Ascending aorta (tissue), 2 donors: ENCODE measurements around the gene PLOD2. TPM values are rescaled to one million over a fixed set of nuclear protein-coding genes. Genes with fewer than 3 reads are reported as not detected.

Source experiments
- DNase-seq, 2 donors: peaks; one replicate each; pipeline ENCODE4 v3.0.0-alpha.2; 2019; ENCODE audit warnings: low spot score in 2 of 2
- H3K27ac ChIP-seq, 2 donors: fragments of 200-600 bp; sonication (generic); one replicate each; pipeline ENCODE4 v1.5.1; 2016 to 2017; ENCODE audit warnings: mild to moderate bottlenecking in 1 of 2
- H3K27me3 ChIP-seq: fragments of 200-600 bp; sonication (generic); one replicate; pipeline ENCODE4 v1.5.1; 2017
- H3K36me3 ChIP-seq, 2 donors: fragments of 200-600 bp; sonication (generic); one replicate each; pipeline ENCODE4 v1.5.1; 2016
- H3K4me1 ChIP-seq, 2 donors: fragments of 200-600 bp; sonication (generic); one replicate each; pipeline ENCODE4 v1.5.1; 2016 to 2017; ENCODE audit warnings: mild to moderate bottlenecking in 1 of 2
- H3K4me3 ChIP-seq, 2 donors: fragments of 200-600 bp; sonication (generic); one replicate each; pipeline ENCODE4 v1.5.1; 2016 to 2017; ENCODE audit warnings: mild to moderate bottlenecking in 1 of 2
- H3K9me3 ChIP-seq, 2 donors: fragments of 200-600 bp; sonication (generic); one replicate each; pipeline ENCODE4 v1.5.1; 2016
- CTCF ChIP-seq, 3 experiments: fragments of 200-600 bp in 2 of 3; fragments of 450-650 bp in 1 of 3; sonication (generic) in 2 of 3; IDR thresholded peaks; one replicate each; pipeline ENCODE4 v1.5.1; 2016 to 2019; ENCODE audit warnings: antibody characterized with exemption in 3 of 3, mild to moderate bottlenecking in 1 of 3, moderate library complexity in 1 of 3
- intact Hi-C: fragments of 100-400 bp; cut with DNase I; formaldehyde crosslinking; loops from one replicate; pipeline ENCODE4 v1.15.1; 2023
- total RNA-seq: library from RNA; depleted of rRNA; stranded (reverse); fragments of >200 nt; gene quantifications from one replicate; pipeline ENCODE4 v1.1.0, GENCODE V29; 2016

Gene PLOD2
- total RNA-seq, 1 donor from 2014 or later, result 41.3 TPM

DNA sequence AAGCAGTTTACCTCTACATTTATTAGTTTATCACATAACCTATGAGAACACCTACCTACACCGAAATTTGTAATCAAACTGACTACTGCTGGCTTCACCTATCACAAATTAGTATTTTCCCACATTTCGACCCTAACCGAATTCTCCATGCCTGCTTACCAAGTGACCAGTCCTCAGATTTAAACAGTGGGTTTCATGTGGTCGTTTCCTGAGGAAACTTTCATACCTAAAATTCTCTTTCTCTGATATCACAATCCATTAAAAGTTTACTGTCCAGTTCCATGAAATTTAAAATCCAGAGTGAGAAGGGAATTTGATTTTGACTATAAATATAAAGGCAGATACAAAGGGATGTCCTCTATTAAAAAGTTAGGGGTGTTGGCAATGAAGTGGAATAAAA lies 1.9 kb downstream of the PLOD2 start:
- H3K27me3 ChIP-seq, result no peaks in the 10 kb centered on the region
- H3K9me3 ChIP-seq, result no peaks in the 10 kb centered on the region
- peak overlapping the region; percentile 98 to 99 for H3K27ac ChIP-seq
- H3K36me3 ChIP-seq, result no peaks in the 10 kb centered on the region
- intact Hi-C loops, result no loop called here
- peaks cover 0 to 19% of the 10 kb centered on the region in 2 donors for H3K4me1 ChIP-seq
- DNase-seq, result no peak
- H3K4me3 ChIP-seq, result peak overlapping the region; percentile 67 to 93
- TF ChIP-seq CTCF (IDR thresholded peaks at IDR 0.05), result no peak

GRCh38 chr3:146157325-146158060 lies 3.5 kb downstream of the PLOD2 start:
- no peak for DNase-seq
- Histone ChIP-seq H3K4me1 (peaks cover 4 to 17% of the 10 kb centered on the region in 2 donors), H3K27me3 (no peaks in the 10 kb centered on the region), H3K36me3 (no peaks in the 10 kb centered on the region), H3K9me3 (no peaks in the 10 kb centered on the region), H3K4me3 (peak overlapping the region; percentile 14 to 93), H3K27ac (peak overlapping the region; percentile 98 to 99)
- TF ChIP-seq CTCF (IDR thresholded peaks at IDR 0.05), result no peak
- intact Hi-C loops, result no loop called here

DNA sequence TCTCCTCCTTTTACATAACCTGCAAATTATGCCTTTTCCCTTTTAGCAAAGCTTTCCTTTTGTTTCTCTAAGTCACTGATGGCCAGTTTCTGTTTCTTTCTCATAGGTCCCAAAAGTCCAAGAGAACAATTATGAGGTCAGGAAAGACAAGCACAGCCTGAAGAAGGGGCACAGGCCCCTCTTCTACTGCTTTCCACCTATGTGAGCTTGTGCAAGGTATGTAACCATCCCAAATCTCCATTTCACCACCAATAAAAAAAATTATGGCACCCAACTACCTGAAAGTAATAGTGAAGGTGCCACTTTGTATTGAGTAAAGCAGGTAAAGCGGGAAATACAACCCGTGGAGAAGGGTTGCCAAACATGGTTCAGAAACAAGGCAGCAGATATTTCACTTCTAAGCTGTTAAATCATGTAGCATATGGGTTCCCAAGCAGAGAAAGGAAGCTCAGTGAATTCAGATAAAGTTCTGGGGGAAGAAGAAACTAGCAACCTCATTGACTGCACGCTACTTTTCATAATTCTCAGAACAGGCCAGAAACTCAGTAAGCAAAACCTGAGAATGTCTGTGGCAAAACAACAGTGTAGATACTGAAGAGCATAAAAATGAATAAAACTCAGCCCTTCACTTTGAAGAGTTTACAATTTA lies 4.2 kb downstream of the PLOD2 start:
- peaks cover 4 to 16% of the 10 kb centered on the region in 2 donors for H3K4me1 ChIP-seq

GRCh38 chr3:146156095-146156494 lies 4.9 kb downstream of the PLOD2 start:
- Histone ChIP-seq H3K9me3 (no peaks in the 10 kb centered on the region), H3K4me1 (peaks cover 4 to 21% of the 10 kb centered on the region in 2 donors), H3K27me3 (no peaks in the 10 kb centered on the region), H3K4me3 (peak overlapping the region; percentile 34 to 93), H3K27ac (peak overlapping the region; percentile 98 to 99), H3K36me3 (peaks cover 0 to 4% of the 10 kb centered on the region in 2 donors)
- intact Hi-C loops, result no loop called here
- no peak for DNase-seq
- no peak for TF ChIP-seq CTCF (IDR thresholded peaks at IDR 0.05)

More for the DNA sequence above, 4.2 kb downstream of the PLOD2 start:
- intact Hi-C loops, result no loop called here
- Histone ChIP-seq H3K27me3 (no peaks in the 10 kb centered on the region), H3K9me3 (no peaks in the 10 kb centered on the region), H3K36me3 (no peaks in the 10 kb centered on the region), H3K27ac (peak overlapping the region; percentile 98 to 99), H3K4me3 (peak overlapping the region; percentile 34 to 93)
- no peak for TF ChIP-seq CTCF (IDR thresholded peaks at IDR 0.05)
- no peak for DNase-seq

GRCh38 chr3:146154995-146155394 lies 6.0 kb downstream of the PLOD2 start:
- peaks cover 4 to 24% of the 10 kb centered on the region in 2 donors for H3K4me1 ChIP-seq
- H3K9me3 ChIP-seq, result no peaks in the 10 kb centered on the region
- H3K4me3 ChIP-seq, result peak overlapping the region in 1 of 2 donors; percentile 93
- no peaks in the 10 kb centered on the region for H3K27me3 ChIP-seq
- peaks cover 0 to 4% of the 10 kb centered on the region in 2 donors for H3K36me3 ChIP-seq
- intact Hi-C loops, result loop anchor here (5.0 kb wide), 1 partner anchor 32 kb away; no protein-coding TSS in a partner anchor
- peak overlapping the region; percentile 98 to 99 for H3K27ac ChIP-seq
- no peak for TF ChIP-seq CTCF (IDR thresholded peaks at IDR 0.05)
- no peak for DNase-seq
